NCI-H446 (cell line): ENCODE results near the gene TIGD7.
A peak's percentile ranks its signal among the peaks of the same experiment; 100 is the strongest.

Source experiments
- DNase-seq, 2 experiments: peaks; one replicate each; lab custom pipeline; 2025; lab: John Stamatoyannopoulos, UW

The TIGD7 gene, protein sequence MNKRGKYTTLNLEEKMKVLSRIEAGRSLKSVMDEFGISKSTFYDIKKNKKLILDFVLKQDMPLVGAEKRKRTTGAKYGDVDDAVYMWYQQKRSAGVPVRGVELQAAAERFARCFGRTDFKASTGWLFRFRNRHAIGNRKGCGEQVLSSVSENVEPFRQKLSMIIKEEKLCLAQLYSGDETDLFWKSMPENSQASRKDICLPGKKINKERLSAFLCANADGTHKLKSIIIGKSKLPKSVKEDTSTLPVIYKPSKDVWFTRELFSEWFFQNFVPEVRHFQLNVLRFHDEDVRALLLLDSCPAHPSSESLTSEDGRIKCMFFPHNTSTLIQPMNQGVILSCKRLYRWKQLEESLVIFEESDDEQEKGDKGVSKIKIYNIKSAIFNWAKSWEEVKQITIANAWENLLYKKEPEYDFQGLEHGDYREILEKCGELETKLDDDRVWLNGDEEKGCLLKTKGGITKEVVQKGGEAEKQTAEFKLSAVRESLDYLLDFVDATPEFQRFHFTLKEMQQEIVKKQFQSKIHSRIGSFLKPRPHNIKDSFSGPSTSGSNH

GRCh38 chr16:3305109-3306068, at the start of gene TIGD7, which contains the start of gene ZNF75A:
Gene TIGD7, minus strand, starts transcription at chr16:3305430. Its CDS starts 4,816 bp downstream, at chr16:3300614.
Gene ZNF75A, plus strand, starts transcription at chr16:3305497. Its CDS starts 2,932 bp downstream, at chr16:3308429.
- peak; percentile 71 to 87 for DNase-seq

DNA sequence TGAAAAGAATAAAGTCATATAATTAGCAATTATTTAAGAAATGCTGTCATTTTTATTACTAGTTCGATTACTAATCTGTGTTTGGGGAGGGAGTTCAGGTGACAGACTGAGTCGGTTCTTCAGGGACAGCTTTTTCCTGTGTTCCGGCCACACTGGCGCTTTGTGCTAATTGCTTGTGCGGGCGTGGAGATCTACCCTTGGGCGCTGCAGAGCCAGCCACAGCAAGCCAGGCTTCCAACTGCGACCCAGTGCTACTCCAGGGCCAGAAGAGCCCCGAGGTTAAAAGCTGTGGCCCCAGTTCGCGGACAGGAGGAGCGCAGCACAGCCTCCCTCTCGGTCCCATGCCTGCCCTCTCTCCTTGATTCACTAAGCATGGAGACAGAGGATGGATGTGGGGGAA, 43.9 kb upstream of the TIGD7 start:
- no peak for DNase-seq

DNA sequence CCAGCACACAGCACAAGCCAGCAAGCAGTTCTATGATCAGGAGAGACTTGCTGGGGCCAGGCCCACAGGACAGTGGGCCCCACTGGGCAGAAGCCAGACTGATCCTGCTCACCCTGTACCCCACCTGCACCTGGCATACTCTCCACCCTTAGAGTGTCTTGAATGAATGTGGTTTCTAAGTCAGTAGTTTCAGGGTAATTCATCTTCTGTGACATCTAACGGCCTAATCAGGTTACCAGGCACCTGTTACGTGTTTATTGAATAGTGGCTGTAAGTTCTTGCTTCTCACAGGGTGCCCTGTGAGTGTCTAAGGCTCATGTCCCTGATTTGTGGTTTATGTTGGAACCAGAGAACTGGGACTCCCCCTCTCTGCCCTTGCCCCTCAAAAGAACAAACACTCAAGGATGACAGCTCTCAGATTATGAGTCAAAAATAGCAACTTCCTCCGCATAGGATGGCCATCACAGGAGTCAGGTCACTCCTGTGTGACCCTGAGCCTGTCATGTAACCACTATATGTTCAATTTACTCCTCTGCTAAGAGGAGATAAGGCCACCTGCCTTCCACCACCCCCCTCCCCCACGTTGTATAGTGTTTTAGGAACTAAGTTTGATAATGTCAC, 43.4 kb upstream of the TIGD7 start:
- DNase-seq: no peak

DNA sequence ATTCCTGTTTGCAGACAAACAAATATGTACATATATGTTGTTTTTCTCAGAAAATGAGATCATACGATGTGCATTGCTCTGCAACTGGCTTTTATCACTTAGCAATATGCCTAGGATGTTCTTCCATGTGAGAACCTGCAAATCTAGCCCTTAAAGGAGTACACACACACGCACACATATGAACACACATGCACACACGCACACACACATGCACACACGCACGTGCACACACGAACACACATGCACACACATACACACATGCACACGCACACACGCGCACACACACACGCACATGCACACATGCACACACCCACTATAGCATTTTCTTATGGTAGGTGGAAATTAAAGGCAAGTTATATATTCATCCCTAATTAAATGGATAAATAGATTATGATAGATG, 42.4 kb upstream of the TIGD7 start:
- no peak for DNase-seq

DNA sequence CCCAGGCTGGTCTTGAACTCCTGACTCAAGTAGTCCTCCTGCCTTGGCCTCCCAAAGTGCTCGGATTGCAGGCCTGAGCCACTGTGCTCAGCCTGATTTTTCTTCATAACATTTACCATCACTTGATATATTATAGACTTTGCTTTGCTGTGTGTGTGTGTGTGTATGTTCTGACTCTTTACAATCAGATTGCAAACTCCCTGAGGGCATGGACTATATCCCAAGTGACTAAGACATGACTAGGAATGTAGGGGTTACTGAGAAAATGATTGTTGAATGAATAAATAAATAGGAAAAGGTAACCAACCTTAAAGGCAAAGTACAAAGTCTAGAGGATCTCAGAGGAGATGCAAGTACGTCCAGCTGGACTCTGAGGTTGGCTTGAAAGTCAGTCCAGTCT, 40.8 kb upstream of the TIGD7 start:
- DNase-seq: no peak

DNA sequence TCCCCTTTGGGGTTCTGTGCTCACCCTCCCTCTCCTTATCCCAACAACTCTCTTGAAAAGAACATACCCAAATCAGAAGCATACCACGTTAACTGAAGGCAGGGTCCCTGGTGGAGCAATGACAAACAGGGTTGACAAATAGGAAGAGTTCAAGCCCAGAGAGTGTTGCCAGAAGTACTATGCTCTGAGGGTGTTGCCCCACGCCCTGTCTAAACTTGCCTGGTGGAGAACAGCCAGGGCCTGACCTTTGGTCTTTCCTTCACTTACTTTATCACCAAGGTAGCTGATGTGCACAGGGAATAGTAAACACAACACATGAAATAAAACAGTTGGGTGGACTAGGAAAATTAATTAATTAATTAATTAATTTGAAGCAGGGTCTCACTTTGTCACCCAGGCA, 23.4 kb upstream of the TIGD7 start:
- DNase-seq: no peak

GRCh38 chr16:3328104-3328503, 22.9 kb upstream of the TIGD7 start:
- DNase-seq: no peak

DNA sequence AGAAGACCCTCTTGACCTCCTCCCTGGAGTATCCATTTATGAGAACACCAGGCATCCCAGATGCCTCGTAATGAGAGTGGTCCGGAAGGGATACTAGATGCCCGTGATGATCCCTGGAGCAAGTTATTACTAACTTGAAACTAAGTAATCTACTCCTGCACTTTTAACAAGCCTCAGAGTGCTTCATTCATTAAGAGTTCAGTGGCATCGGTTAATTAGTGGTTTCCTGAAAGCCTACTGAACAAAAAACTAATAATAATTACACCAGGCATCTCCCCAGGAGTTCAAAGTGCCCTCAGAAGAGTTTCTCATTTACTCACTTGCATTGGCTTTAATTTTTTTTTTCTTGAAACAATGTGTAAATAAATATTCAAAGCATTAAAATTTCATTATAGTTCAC, 22.3 kb upstream of the TIGD7 start:
- no peak for DNase-seq

DNA sequence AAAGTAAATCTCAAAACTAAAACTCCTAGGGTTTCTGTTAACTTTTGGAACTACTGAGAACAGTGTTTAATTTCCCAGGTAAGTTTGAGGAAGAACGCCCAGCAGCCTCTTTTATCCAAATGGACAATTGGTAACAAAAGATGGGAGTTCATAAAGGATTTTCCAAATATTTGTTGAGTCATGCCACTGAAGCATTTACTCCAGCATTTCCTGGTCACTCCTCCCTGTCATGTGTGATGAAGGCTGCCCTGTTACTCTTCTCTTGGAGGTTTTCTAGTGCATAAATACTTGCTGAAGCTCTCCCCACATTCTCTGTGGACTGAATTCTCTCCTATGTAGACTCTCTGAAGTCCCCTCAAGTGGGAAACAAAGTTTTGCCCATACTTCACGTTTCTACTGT, 16.6 kb upstream of the TIGD7 start:
- no peak for DNase-seq

- DNase-seq: no peak
Observed at GRCh38 chr16:3317315-3317999, 12.2 kb upstream of the TIGD7 start.

DNA sequence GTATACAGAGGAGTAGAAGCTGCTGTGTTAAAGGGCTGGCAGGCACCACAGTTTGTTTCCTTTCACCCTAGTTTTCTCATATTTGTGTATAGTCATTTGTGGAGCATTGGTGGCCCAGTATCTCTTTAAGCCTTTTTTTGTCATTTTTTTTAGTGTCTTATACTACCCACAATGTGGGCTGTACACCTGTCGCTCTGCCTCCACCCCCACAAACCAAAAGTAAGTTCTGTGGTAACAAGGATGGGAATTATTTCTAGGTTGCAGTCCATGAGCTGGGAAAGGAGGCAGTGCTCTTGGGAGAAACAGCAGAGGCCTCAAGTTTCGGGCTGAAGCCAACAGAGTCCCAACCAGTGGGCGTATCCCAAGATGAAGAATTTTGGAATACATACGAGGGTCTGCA, 6.3 kb upstream of the TIGD7 start:
- no peak for DNase-seq

DNA sequence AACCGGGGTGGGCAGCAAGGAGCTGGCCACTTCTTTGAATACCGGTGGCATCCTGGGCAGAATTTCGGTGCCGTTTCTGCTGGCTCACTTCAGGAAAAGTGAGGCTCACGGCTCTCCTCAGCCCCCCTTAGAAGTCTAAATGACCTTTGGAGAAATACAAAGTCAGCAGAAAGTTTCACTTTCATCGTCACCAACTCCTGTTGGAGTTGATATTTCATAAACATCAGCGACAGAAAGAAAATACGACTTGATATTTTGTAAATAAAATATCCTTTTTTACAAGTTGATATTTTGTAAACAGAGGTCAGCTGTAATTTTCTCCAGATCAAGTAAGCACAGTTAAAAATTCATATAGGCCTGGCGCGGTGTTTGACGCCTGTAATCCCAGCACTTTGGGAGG, 848 bp upstream of the TIGD7 start:
- no peak for DNase-seq

- no peak for DNase-seq
Observed at GRCh38 chr16:3304370-3304769, 860 bp downstream of the TIGD7 start.

GRCh38 chr16:3295783-3296182, 9.4 kb downstream of the TIGD7 start:
- DNase-seq: no peak

DNA sequence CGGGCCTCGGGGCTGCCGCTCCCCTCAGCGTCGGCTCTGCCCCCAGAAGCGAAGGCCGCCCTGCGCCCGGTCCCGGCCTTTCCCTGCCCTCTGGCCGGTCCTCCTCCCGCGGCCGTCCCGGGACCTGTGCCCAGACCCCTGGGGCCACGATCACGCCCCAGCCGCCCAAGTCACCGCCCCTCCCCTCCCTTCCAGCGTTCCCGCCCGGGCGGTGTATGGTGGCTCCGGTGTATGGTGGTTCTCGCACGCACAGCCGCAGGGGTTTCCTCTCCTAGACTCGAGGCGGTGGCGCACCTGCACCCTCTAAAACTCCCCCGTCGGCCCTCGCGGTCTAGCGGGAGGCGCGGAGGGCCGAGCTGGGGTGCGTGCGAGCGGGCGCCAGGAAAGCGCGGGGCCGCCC, 10.0 kb downstream of the TIGD7 start:
- no peak for DNase-seq

GRCh38 chr16:3292604-3293003, 12.6 kb downstream of the TIGD7 start:
- DNase-seq: no peak

DNA sequence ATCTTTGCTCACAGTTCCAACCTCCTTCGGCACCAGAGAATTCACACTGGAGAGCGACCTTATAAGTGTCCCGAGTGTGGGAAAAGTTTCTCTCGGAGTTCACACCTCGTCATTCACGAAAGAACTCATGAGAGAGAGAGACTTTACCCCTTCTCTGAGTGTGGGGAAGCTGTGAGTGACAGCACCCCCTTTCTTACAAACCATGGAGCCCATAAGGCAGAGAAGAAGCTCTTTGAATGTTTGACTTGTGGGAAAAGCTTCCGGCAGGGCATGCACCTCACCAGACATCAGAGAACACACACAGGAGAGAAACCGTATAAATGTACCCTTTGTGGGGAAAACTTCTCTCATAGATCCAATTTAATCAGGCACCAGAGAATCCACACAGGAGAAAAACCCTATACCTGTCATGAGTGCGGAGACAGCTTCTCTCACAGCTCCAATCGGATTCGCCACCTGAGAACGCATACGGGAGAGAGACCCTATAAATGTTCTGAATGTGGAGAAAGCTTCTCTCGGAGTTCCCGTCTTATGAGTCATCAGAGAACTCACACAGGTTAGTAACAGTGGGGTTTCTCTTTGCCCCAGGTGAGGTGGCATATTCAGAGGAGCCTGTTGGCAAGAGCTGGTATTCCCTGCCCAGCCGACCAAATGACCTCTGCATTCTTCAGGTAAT, 15.1 kb downstream of the TIGD7 start:
- no peak for DNase-seq

DNA sequence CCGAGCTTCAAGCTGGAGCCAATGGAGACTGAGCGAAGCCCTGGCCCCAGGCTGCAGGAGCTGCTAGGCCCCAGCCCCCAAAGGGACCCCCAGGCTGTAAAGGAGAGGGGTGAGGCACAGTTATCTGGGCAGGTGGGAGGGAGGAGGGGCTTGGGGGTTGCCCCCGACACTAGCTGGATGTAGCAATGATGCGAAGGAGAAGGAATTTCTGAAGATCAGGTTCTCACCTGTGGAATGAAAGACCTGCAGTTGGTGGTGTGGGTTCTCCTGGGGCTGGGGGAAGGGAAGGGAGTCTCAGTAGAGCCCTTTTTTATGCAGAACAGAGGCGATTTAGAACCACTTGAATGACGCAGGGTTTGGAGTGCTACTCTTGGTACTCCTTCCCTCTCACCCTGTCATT, 20.1 kb downstream of the TIGD7 start:
- no peak for DNase-seq

DNA sequence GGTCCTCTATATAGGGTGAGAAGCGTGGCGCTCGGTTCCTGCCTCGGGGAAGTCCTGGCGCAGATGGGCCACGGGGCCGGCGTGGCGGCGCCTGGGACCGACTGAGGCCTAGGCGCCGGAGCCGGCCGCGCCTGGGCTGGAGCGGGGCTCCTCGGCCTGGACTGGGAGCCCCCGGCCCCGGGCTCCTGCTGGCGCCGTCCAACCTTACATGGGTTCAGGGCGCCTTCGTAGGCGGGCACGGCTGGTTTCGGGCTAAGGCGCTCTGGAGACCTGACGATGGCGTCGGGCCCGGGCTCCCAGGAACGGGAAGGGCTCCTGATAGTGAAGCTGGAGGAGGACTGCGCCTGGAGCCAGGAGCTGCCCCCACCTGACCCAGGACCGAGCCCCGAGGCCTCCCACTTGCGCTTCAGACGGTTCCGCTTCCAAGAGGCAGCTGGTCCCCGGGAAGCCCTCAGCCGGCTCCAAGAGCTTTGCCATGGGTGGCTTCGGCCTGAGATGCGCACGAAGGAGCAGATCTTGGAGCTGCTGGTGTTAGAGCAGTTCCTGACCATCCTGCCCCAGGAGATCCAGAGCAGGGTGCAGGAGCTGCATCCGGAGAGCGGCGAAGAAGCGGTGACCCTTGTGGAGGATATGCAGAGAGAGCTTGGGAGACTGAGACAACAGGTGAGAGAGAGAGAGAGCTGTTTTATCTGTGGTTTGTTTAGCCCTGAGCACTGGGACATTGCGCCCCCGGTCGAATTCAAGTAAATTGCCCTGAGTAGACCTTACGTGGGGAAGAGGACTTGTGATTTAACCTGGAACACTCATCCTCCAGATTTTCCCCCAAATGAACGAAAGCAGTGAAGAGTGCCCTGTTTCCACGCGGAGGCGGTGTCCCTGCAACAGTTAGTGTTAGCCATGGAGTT, 21.4 kb downstream of the TIGD7 start:
- no peak for DNase-seq
